Smooth muscle cell of the pulmonary artery (primary cell): ENCODE results near the gene USP49. TPM values are rescaled to one million over a fixed set of nuclear protein-coding genes. Genes with fewer than 3 reads are reported as not detected.

ENCODE experiments used
- total RNA-seq: library from RNA; depleted of rRNA; stranded (reverse); fragments of >200 nt; gene quantifications from 2 replicates; pipeline ENCODE4 v1.2.3, GENCODE V29; 2014

The USP49 gene
- total RNA-seq, result 2.8 and 3.5 TPM in 2 replicates

DNA sequence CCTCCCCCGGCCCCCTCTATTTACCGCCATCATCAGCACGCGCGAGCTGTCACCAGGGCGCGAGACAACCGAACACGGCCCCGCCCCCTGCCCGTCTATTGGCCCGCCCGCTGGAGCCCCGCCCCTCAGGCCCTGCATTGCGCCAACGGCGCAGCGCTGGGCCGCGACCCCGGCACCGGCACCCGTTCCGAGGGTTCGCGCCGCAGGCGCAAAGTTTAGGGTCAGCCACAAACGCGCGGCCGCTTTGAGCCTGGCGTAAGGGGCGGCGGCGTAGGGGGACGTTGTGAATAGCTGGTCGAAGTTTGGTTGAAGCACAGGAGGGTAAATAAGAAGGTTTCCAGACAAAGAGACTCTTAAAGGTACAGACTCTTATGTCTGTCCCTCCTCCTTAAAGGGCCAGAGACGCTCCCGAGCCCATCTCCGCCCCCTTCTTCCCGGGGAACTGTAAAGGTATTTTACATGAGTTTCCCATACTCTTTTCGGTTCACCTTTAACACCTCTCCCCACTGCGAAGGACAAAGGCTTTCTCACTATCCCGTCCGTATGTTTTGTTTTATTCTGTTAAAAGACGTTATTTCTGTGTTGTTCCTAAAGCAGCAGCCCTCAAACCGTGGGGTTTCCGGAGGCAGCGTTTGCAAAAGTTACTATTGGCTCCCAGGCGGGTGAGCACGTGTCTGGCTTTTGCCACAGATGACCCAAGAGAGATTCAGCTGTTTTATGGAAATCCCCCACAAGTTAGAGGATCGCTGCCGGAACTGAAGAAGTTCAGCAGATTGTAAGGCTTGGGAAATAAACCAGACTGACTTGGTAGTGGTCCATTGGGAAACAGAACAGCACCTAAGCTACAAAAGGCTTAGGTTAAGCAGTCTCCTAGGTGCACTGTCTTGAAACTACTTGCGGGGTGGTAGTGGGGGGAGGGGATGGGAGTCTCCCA, at the start of gene USP49:
Gene USP49, minus strand, starts transcription at position 76 of the 934 bp plus-strand sequence. CDS start 88,392 bp downstream, outside the sequence.

DNA sequence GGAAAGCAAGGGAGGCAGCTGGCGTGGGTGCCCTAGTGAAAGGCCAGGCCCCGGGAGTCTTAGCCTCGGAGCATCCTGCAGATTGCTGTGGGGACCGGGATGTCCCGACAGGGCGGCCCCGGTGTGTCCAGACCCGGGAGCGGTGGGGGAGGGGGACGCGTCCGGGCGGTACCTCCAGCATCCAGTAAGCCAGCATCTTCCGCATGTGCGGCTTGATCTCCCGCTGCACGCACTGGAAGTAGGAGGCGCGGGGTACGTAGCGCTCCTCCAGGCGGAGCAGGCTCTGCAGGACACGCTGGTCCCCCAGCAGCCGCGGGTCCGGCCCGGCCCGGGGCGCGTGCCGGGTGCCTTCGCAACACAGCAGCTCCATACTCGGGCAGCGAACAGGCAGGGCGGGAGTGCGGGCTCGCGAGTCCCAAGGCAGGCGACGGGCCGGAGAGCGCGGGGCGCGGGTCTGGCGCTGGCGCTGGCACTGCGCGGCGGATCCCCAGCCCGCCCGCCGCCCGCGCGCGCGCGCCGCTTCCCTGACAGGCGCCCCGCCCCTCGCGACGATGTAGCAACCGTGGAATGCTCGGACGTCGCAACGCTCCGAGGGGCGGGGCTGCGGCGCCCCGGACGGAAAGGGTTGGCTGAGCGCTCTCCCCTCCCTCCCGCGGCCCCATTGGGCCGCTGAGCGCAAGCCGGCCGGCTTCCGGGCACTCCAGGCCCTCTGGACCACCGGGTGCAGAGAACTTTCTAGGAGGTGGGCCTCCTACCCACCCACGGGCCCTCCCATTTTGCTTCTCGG, 46.3 kb upstream of the USP49 start, which contains the start of gene CCND3:
Gene CCND3, minus strand, starts transcription at position 529 of the 787 bp plus-strand sequence. Its CDS starts 159 bp downstream, at position 370.

DNA sequence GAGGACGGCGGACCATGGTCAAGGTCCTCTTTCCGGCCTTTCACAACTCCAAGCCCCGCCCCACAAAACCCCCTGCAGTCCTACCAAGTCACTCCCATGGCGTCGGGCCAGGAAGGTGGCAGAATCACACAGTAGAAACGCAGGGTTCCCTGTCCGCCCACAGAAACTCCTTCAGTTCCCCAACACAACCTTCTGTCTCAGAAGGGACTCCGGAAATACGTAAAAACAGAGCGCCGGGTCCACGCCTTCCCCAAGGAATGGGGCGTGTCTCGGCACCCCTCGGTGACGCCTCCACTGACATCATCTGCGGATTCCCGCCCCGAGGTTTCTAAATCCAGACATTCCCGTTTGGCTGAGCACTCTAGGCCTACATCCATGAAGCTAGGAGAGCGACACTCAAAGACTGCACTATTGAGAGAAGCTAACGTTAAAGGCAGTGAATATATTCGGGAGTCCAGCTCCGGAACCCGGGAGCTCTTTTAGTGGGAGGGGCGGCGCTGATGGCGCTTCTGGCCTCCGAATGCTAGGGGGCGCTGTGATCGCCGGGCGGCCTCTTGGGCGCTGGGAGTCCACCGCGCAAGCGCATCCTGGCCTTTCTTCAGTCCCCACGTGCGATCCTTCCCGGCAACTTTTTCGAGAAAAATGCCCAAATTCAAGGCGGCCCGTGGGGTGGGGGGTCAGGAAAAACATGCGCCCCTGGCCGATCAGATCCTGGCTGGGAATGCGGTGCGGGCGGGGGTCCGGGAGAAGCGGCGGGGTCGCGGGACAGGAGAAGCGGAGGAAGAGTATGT, 25.9 kb upstream of the USP49 start, which contains the start of the genes BYSL and MED20:
Gene BYSL, plus strand, starts transcription at position 579 of the 791 bp plus-strand sequence. Its CDS starts 64 bp downstream, at position 643.
Gene MED20, minus strand, starts transcription at position 219 of the 791 bp plus-strand sequence. Its CDS starts 121 bp downstream, at position 98.

DNA sequence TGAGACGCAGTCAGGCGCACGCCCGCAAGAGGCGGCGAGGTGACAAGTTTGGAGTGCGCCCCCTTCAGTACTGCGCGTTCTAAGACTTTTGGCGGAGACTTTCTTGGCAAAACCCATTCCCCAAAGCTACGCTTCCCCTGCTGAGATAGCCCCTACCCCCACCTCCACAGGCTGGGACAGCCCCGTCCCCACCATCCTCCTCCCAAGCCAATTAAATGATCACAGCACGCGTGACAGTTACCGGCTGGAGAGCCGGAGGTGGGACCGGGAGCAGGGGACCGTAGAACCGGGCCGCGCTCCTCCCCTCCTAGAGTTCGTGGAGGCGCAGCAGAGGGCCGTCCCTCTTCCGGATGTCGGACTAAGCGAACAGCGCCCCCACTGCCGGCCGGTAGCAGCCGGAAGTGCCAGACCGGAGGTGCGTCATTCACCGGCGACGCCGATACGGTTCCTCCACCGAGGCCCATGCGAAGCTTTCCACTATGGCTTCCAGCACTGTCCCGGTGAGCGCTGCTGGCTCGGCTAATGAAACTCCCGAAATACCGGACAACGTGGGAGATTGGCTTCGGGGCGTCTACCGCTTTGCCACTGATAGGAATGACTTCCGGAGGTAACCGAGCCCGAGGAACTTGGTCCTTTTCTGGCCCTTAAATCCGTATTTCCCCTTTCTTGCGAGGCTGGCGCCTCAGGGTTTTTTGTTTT, 107.8 kb downstream of the USP49 start, which contains the start of gene TOMM6:
Gene TOMM6, plus strand, starts transcription at position 476 of the 699 bp plus-strand sequence. Its CDS starts 4 bp downstream, at position 480.

DNA sequence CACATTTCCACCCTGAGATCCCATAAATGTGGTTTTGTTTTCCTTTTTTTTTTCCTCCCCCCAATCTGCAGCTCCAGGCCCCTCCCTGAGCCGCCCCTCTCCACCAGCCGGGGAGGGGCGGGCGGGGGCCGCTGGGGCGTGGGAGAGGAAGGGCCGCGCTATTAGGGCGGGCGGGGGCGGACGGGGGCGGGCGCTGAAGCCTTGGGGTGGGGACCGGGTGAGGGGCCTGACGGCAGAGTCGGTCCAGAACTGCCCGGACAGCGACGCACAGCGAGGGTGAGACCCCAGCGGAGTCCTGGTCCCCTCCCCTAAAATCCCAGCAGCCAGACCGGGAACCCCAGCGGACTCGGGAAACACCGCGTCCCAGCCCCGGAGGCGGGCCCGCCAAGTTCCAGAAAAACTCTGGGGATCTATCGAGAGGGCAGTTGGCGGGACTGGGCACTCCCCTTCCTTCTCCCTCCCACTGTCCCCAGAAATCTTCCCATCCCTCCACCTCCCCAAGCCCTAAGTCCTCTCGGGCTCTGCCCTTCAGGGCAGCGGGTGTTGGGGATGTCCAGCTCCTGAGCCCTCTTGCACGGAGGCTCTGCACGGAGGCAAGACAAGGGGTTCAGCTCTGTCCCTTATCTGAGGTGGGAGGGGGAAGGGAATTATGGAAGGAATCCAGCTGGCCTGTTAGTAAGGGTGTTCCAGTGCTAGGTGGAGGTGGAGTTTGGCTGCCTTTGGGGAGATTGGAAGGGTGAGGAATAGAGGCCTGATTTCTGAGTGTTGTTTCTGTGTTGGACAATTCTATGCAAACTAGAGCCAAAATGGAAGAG, 114.4 kb downstream of the USP49 start, which contains the start of gene PRICKLE4:
Gene PRICKLE4, plus strand, starts transcription at position 232 of the 815 bp plus-strand sequence. CDS start 2,692 bp downstream, outside the sequence.

DNA sequence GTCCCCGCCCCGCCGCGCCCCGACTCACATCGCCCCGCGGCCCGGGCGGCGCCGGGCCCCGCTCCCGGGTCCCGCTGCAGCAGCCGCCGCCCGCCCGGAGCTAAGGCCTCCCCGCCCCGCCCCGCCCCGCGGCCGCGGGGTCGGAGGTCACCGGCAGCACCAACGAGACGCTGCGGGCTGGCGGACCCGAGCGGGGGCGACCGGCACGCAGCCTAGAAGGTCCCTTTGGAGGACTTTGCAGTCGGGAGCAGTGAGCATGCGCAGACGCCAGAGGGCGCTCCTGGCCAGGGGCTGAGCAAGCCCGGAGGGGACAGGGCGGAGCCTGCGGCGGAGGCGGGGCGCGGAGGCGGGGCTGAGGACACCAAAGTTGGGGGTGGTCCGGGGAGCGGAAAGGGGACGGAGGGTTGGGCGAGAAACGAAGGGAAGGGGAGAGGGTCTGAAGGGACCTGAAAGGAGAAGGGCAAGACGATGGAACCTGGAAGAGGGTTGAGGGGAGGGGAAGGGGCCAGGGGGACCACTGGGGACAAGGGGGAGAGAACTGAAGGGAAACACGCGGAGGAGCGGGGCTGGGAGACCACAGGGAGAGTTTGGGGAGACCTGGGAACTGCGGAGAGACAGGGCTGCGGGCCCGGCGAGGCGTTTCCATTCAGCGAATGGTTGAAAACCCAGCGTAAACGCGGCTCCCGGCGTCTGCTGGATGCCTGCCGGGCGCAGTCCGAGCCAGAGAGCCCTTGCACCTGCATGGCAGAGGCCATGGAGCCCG, 115.2 kb downstream of the USP49 start, which contains the start of gene FRS3:
Gene FRS3, minus strand, starts transcription at position 113 of the 763 bp plus-strand sequence. CDS start 2,913 bp downstream, outside the sequence.

DNA sequence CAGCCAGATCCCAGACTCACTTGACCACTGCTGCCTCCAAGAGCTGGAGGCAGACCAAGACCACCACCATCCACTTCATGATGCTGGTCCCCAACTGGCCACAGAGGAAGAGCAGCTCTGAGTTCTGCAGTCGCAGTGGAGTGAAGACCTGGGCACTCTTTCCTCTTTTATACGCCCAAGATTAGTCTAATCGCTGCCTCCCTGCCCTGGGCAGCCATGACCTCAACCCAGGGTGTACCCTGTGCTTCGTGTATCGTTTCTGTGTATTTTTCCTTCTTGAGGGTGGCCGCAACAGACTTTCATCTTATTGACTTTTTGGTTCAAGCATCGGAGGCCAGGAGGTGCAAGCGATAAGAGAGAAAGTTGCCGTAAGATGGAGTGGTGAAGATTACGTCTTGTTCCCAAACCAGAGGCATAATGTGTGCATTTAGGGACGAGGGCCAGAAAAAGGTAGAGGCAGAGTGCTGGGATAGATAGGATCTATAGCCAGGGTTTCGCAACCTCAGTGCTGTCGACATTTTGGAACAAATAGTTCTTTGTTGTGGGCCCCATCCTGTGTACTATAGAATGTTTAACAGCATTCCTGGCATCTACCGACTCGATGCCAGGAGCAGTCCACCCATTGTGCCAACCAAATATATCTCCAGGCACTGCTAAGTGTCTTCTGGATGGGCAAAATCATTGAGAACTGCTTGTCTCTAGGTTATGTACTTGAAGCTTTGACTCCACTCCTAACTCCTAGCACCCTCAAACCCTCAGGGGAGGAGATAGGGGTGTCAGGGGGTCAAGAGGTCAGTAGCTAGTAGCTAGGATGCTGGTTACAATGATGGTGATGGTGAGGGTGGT, 147.7 kb downstream of the USP49 start, which contains the start of gene PGC:
Gene PGC, minus strand, starts transcription at position 142 of the 846 bp plus-strand sequence. Its CDS starts 63 bp downstream, at position 79.

Other genes starting within 250 kb of the USP49 start
- gene TFEB, start 159.8 kb downstream of the USP49 start, total RNA-seq, result 3.5 and 6.5 TPM in 2 replicates
- gene PGC, start 148.0 kb downstream of the USP49 start, total RNA-seq, result not detected in 2 replicates
- 1.8 and 2.8 TPM in 2 replicates for gene FRS3, start 115.5 kb downstream of the USP49 start, total RNA-seq
- 0.36 TPM in 1 of 2 replicates, not detected in the other for gene PRICKLE4, start 114.6 kb downstream of the USP49 start, total RNA-seq
- gene TOMM6, start 107.7 kb downstream of the USP49 start, total RNA-seq, result 33.1 and 36.9 TPM in 2 replicates
- 19.9 and 21.9 TPM in 2 replicates for gene MED20, start 25.8 kb upstream of the USP49 start, total RNA-seq
- gene BYSL, start 26.1 kb upstream of the USP49 start, total RNA-seq, result 11.5 and 18.2 TPM in 2 replicates
- 14.8 and 16.6 TPM in 2 replicates for gene CCND3, start 46.4 kb upstream of the USP49 start, total RNA-seq
- 10.4 and 11.1 TPM in 2 replicates for gene TAF8, start 155.1 kb upstream of the USP49 start, total RNA-seq
- gene C6orf132, start 247.2 kb upstream of the USP49 start, total RNA-seq, result 0.66 and 2.5 TPM in 2 replicates